H1 (cell line): ENCODE results near the gene GBE1. TPM values are rescaled to one million over a fixed set of nuclear protein-coding genes. Genes with fewer than 3 reads are reported as not detected.

ENCODE experiments used
- CTCF ChIA-PET: fragments of 300-600 bp; sonication (Branson Sonifier 250); formaldehyde crosslinking; loops from one replicate; lab custom pipeline; 2021; ENCODE audit not compliant: partially characterized antibody; lab: Charles Lee
- POLR2A ChIA-PET: fragments of 300-600 bp; sonication (Branson Sonifier 250); formaldehyde crosslinking; loops from one replicate; lab custom pipeline; 2021; ENCODE audit warnings: inconsistent platforms; ENCODE audit not compliant: partially characterized antibody; lab: Charles Lee
- DNase-seq, 2 experiments: peaks; one replicate each; pipeline versions ENCODE4 v3.0.0 to v3.0.0-alpha.2; 2010 to 2022; ENCODE audit warnings: low spot score in 2 of 2, low read depth in 1 of 2, mixed read lengths in 1 of 2
- FAIRE-seq: peaks from 2 replicates; lab custom pipeline; 2011; peaks lifted over from hg19 to GRCh38; lab: Jason Lieb, UNC
- H2AFZ ChIP-seq: 2 replicates; pipeline ENCODE4 v1.8.1; 2012; ENCODE audit warnings: low read length, inconsistent platforms
- H2AK5ac ChIP-seq: 2 replicates; pipeline ENCODE4 v1.6.1; 2013; ENCODE audit warnings: low read depth, low read length
- H2BK120ac ChIP-seq: replicated peaks from 2 replicates; pipeline ENCODE3; 2013; ENCODE audit warnings: low read depth, low read length, inconsistent platforms
- H2BK12ac ChIP-seq: 2 replicates; pipeline ENCODE4 v1.6.1; 2013; ENCODE audit warnings: low read depth, low read length
- H2BK15ac ChIP-seq: 2 replicates; pipeline ENCODE4 v1.6.1; 2013; ENCODE audit warnings: low read length
- H2BK20ac ChIP-seq: 2 replicates; pipeline ENCODE4 v1.6.1; 2013; ENCODE audit warnings: low read length
- H2BK5ac ChIP-seq: 2 replicates; pipeline ENCODE4 v1.6.1; 2013; ENCODE audit warnings: low read depth, low read length
- H3K14ac ChIP-seq: 2 replicates; pipeline ENCODE4 v1.6.1; 2013; ENCODE audit warnings: inconsistent platforms; ENCODE audit not compliant: insufficient read length
- H3K18ac ChIP-seq: 2 replicates; pipeline ENCODE4 v1.6.1; 2013; ENCODE audit warnings: low read length; ENCODE audit errors: extremely low read depth
- H3K23ac ChIP-seq: 2 replicates; pipeline ENCODE4 v1.6.1; 2013; ENCODE audit warnings: inconsistent platforms; ENCODE audit not compliant: insufficient read length
- H3K23me2 ChIP-seq: 2 replicates; pipeline ENCODE4 v1.6.1; 2013; ENCODE audit warnings: low read depth, low read length
- H3K27ac ChIP-seq: 2 replicates; pipeline ENCODE4 v1.6.1; 2011; ENCODE audit warnings: low read depth, low read length, inconsistent platforms
- H3K27me3 ChIP-seq, 4 experiments: replicated peaks in 1 of 4; 1 replicate in 1 of 4; 2 replicates in 3 of 4; pipeline versions ENCODE4 v1.6.1 to v1.8.1; 2011 to 2013; ENCODE audit warnings: low read length in 3 of 4, mild to moderate bottlenecking in 3 of 4, inconsistent platforms in 2 of 4, mixed read lengths in 2 of 4, moderate library complexity in 1 of 4; ENCODE audit not compliant: control insufficient read depth in 3 of 4, insufficient read depth in 3 of 4; ENCODE audit errors: extremely low read depth in 1 of 4
- H3K36me3 ChIP-seq, 4 experiments: 2 replicates each; pipeline versions ENCODE4 v1.6.1 to v1.8.1; 2011 to 2013; ENCODE audit warnings: mild to moderate bottlenecking in 4 of 4, low read length in 3 of 4, moderate library complexity in 2 of 4, control low read depth in 1 of 4, inconsistent platforms in 1 of 4; ENCODE audit not compliant: insufficient read depth in 4 of 4, control insufficient read depth in 2 of 4
- H3K4ac ChIP-seq: replicated peaks from 2 replicates; pipeline ENCODE3; 2013; ENCODE audit warnings: low read length, low read depth, mixed read lengths, inconsistent platforms; ENCODE audit not compliant: insufficient read length
- H3K4me1 ChIP-seq, 4 experiments: replicated peaks in 1 of 4; 1 replicate in 1 of 4; 2 replicates in 3 of 4; pipeline versions ENCODE4 v1.6.1 to v1.8.1; 2011 to 2013; ENCODE audit warnings: low read length in 3 of 4, inconsistent platforms in 2 of 4, mixed read lengths in 1 of 4; ENCODE audit not compliant: insufficient read depth in 4 of 4, control insufficient read depth in 3 of 4
- H3K4me2 ChIP-seq, 2 experiments: 2 replicates each; pipeline versions ENCODE4 v1.6.1 to v1.8.1; 2011 to 2013; ENCODE audit warnings: low read depth in 2 of 2, low read length in 2 of 2, control low read depth in 1 of 2, inconsistent platforms in 1 of 2, mild to moderate bottlenecking in 1 of 2; ENCODE audit not compliant: insufficient read depth in 1 of 2
- H3K4me3 ChIP-seq, 4 experiments: fragments of 200-600, 300-600 bp in 1 of 4; sonication (generic), shearing (Covaris generic), sonication (Bioruptor Twin) in 1 of 4; 2 replicates each; pipeline versions ENCODE4 v1.5.1 to v1.8.1; 2011 to 2016; ENCODE audit warnings: low read length in 4 of 4, low read depth in 3 of 4, control low read depth in 2 of 4, inconsistent platforms in 2 of 4, mild to moderate bottlenecking in 2 of 4, mixed read lengths in 1 of 4, moderate library complexity in 1 of 4; ENCODE audit not compliant: insufficient read depth in 2 of 4; ENCODE audit errors: extremely low read depth in 1 of 4
- H3K56ac ChIP-seq: replicated peaks from 2 replicates; pipeline ENCODE3; 2013; ENCODE audit warnings: low read depth, mild to moderate bottlenecking, mixed read lengths, low read length, inconsistent platforms; ENCODE audit not compliant: insufficient read length
- H3K79me1 ChIP-seq: 2 replicates; pipeline ENCODE4 v1.6.1; 2013; ENCODE audit warnings: low read depth, low read length, control low read depth
- H3K79me2 ChIP-seq, 2 experiments: 2 replicates each; pipeline versions ENCODE4 v1.6.1 to v1.8.1; 2012 to 2013; ENCODE audit warnings: low read length in 2 of 2, mild to moderate bottlenecking in 2 of 2, inconsistent platforms in 1 of 2; ENCODE audit not compliant: insufficient read depth in 2 of 2, control insufficient read depth in 1 of 2
- H3K9ac ChIP-seq, 4 experiments: replicated peaks in 1 of 4; 1 replicate in 1 of 4; 2 replicates in 3 of 4; pipeline versions ENCODE4 v1.6.1 to v1.8.1; 2011 to 2013; ENCODE audit warnings: low read depth in 3 of 4, low read length in 3 of 4, control low read depth in 2 of 4, mild to moderate bottlenecking in 2 of 4, moderate library complexity in 2 of 4, inconsistent platforms in 1 of 4; ENCODE audit errors: extremely low read depth in 1 of 4
- H3K9me3 ChIP-seq, 2 experiments: 2 replicates each; pipeline versions ENCODE4 v1.6.1 to v1.8.1; 2012 to 2013; ENCODE audit warnings: mild to moderate bottlenecking in 2 of 2, moderate library complexity in 2 of 2, control low read depth in 1 of 2, inconsistent platforms in 1 of 2, low read depth in 1 of 2, low read length in 1 of 2, mixed read lengths in 1 of 2; ENCODE audit not compliant: insufficient read depth in 2 of 2
- H4K20me1 ChIP-seq, 2 experiments: replicated peaks in 1 of 2; 2 replicates each; pipeline versions ENCODE3 to v1.8.1; 2011 to 2013; ENCODE audit warnings: inconsistent platforms in 2 of 2, low read length in 2 of 2, mild to moderate bottlenecking in 1 of 2; ENCODE audit not compliant: insufficient read depth in 2 of 2, control insufficient read depth in 1 of 2
- H4K5ac ChIP-seq: 2 replicates; pipeline ENCODE4 v1.6.1; 2013; ENCODE audit warnings: low read length, low read depth, mixed read lengths, inconsistent platforms; ENCODE audit not compliant: insufficient read length
- H4K8ac ChIP-seq: 2 replicates; pipeline ENCODE4 v1.8.0; 2013; ENCODE audit warnings: mild to moderate bottlenecking, moderate library complexity, low read length, inconsistent platforms; ENCODE audit not compliant: insufficient read depth; ENCODE audit errors: extremely low read depth
- H4K91ac ChIP-seq: replicated peaks from 2 replicates; pipeline ENCODE3; 2013; ENCODE audit warnings: low read length, mixed read lengths, inconsistent platforms; ENCODE audit not compliant: insufficient read length
- EP300 ChIP-seq, 2 experiments: IDR thresholded peaks; 1 replicate in 1 of 2; 2 replicates in 1 of 2; pipeline ENCODE4 v1.6.1; 2011 to 2012; ENCODE audit warnings: low read depth in 2 of 2, low read length in 2 of 2, mild to moderate bottlenecking in 2 of 2, borderline replicate concordance in 1 of 2, inconsistent platforms in 1 of 2, moderate library complexity in 1 of 2
- EZH2 ChIP-seq: fragments of 200-600 bp; sonication (generic); IDR thresholded peaks from 2 replicates; pipeline ENCODE4 v1.7.1; 2012; ENCODE audit warnings: low read depth, mild to moderate bottlenecking, moderate library complexity, low read length, inconsistent platforms; ENCODE audit not compliant: severe bottlenecking
- GABPA ChIP-seq: IDR thresholded peaks from 2 replicates; pipeline ENCODE4 v1.6.1; 2011; ENCODE audit warnings: mild to moderate bottlenecking, low read length, moderate library complexity, borderline replicate concordance; ENCODE audit not compliant: insufficient read depth
- KDM5A ChIP-seq: fragments of 200-600 bp; IDR thresholded peaks from 2 replicates; pipeline ENCODE4 v1.7.1; 2012; ENCODE audit warnings: mild to moderate bottlenecking, low read length, inconsistent platforms, mixed read lengths
- PHF8 ChIP-seq: fragments of 200-600 bp; sonication (generic); conservative IDR thresholded peaks from 2 replicates; pipeline ENCODE4 v1.7.1; 2012; ENCODE audit warnings: low read depth, mild to moderate bottlenecking, inconsistent platforms, low read length, moderate library complexity
- RAD21 ChIP-seq, 2 experiments: IDR thresholded peaks in 1 of 2; conservative IDR thresholded peaks in 1 of 2; 2 replicates each; pipeline ENCODE4 v1.6.1; 2011; ENCODE audit warnings: low read depth in 2 of 2, low read length in 2 of 2, improper control_type of control experiment in 1 of 2, inconsistent platforms in 1 of 2, mild to moderate bottlenecking in 1 of 2, moderate library complexity in 1 of 2
- RNF2 ChIP-seq: fragments of 200-900, 300-1000 bp; sonication (generic); IDR thresholded peaks from 2 replicates; pipeline ENCODE4 v1.7.1; 2016; ENCODE audit warnings: borderline replicate concordance, low read depth, mild to moderate bottlenecking, antibody characterized with exemption, low read length; ENCODE audit not compliant: poor library complexity, severe bottlenecking; ENCODE audit errors: missing control alignments
- SIX5 ChIP-seq: IDR thresholded peaks from 2 replicates; pipeline ENCODE4 v1.6.1; 2011; ENCODE audit warnings: mild to moderate bottlenecking, low read depth, low read length
- SP4 ChIP-seq: IDR thresholded peaks from 2 replicates; pipeline ENCODE4 v1.6.1; 2012; ENCODE audit warnings: low read length, inconsistent platforms
- SUZ12 ChIP-seq: fragments of 200-600 bp; sonication (generic); IDR thresholded peaks from 2 replicates; pipeline ENCODE4 v1.6.1; 2012; ENCODE audit warnings: mild to moderate bottlenecking, inconsistent platforms, low read length, moderate library complexity, mixed read lengths
- USF2 ChIP-seq: IDR thresholded peaks from 2 replicates; pipeline ENCODE4 v1.6.1; 2011; ENCODE audit warnings: low read length, improper control_type of control experiment
- YY1 ChIP-seq: IDR thresholded peaks from 2 replicates; pipeline ENCODE4 v1.6.1; 2011; ENCODE audit warnings: low read depth, mild to moderate bottlenecking, low read length
- WGBS, 2 experiments: shearing (Covaris generic) in 1 of 2; methylation state at CpG; one replicate each; pipeline versions ENCODE4 v1.1.6 to v1.1.7; 2013 to 2015; ENCODE audit warnings: low lambda C conversion rate in 2 of 2, mixed read lengths in 2 of 2, inconsistent platforms in 1 of 2, low coverage in 1 of 2, missing lambda C conversion rate in 1 of 2; ENCODE audit not compliant: insufficient replicate concordance in 2 of 2, insufficient coverage in 1 of 2, insufficient read length in 1 of 2; ENCODE audit errors: extremely low coverage in 1 of 2, missing lambda C conversion rate in 1 of 2; 5-methylcytosine and 5-hydroxymethylcytosine counted together
- polyA plus RNA-seq, 7 experiments: library from polyadenylated mRNA; depleted of rRNA in 3 of 7; stranded (reverse) in 5 of 7; unstranded in 2 of 7; fragments of >200 nt in 5 of 7; fragments of 200-250 nt in 2 of 7; gene quantifications; 1 replicate in 5 of 7; 2 replicates in 1 of 7; 4 replicates in 1 of 7; pipeline versions ENCODE4 v1.2.1 to v1.2.3, GENCODE V29; 2011 to 2013; ENCODE audit warnings: missing spikeins in 2 of 7, mixed read lengths in 2 of 7
- total RNA-seq: library from RNA; stranded (reverse); fragmentation: NEBNext Ultra II Directional; extraction: Animal tissue kit (Norgen Biotek cat#: 25700); gene quantifications from 2 replicates; pipeline ENCODE4 v1.2.1, GENCODE V29; 2021

GBE1 gene
- total and polyA plus RNA-seq, 2 of the 8 experiments (the other 6 are each of a cell fraction or from before 2014, with no cell fraction given): 3.3 to 7.3 TPM

DNA sequence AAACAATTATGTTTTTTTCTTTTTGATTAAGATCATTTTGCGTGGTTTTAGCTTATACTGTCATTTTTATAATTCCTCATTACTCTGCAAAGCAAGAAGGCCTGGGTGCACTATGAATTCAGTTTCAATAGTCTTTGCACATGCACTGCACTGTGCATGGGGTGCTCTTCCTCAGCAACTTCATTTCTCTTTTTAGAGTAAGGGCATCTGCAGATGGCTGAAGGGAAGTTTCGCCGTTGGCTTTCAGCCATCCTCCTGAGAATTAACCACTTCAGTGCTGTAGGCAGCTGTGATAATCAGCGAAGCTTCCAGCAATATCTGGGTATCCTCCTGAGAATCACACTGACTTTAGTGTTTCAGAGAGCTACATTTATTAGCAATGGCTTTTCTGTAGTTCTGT is 284.8 kb downstream of the GBE1 start:
- Histone ChIP-seq H3K9me3 (no peaks in the 10 kb centered on the region), H3K4me3 (no peak overlapping the region), H3K79me1 (no peaks in the 10 kb centered on the region), H4K8ac (no peak overlapping the region), H2BK20ac (no peak overlapping the region), H4K91ac (no peak overlapping the region), H3K4me2 (no peak overlapping the region), H3K9ac (no peak overlapping the region), H4K20me1 (no peaks in the 10 kb centered on the region), H2AFZ (no peak overlapping the region), H3K23me2 (no peaks in the 10 kb centered on the region), H3K27me3 (no peaks in the 10 kb centered on the region), H2AK5ac (no peak overlapping the region), H3K56ac (no peak overlapping the region), H3K36me3 (no peaks in the 10 kb centered on the region), H2BK120ac (no peak overlapping the region), H3K18ac (no peak overlapping the region), H4K5ac (no peak overlapping the region), H3K4ac (no peak overlapping the region), H2BK5ac (no peak overlapping the region), H2BK15ac (no peak overlapping the region), H3K23ac (no peak overlapping the region), H3K27ac (no peak overlapping the region), H3K79me2 (no peaks in the 10 kb centered on the region), H3K14ac (no peak overlapping the region), H2BK12ac (no peak overlapping the region), H3K4me1 (peaks cover 0 to 3% (median 0%) of the 10 kb centered on the region in 4 experiments; a peak in 2 of 7 replicates)
- FAIRE-seq (no peak), DNase-seq (no peak)
- ChIA-PET POLR2A (no interaction called here), CTCF (interaction anchor here (1.0 to 3.5 kb wide), 4 partner anchors 12 to 167 kb away, joined by 3 to 18 read pairs (median 4); no protein-coding TSS in a partner anchor)
- WGBS, 2 experiments: 89% methylated on average over 4 of the region's 4 CpGs; no CpG with 5 or more reads in 1 of the 2 experiments
- TF ChIP-seq USF2 (no peak), EZH2 (no peak), PHF8 (no peak), SP4 (no peak), GABPA (no peak), RAD21 (IDR thresholded peaks at IDR 0.05 in 1 of 2, conservative IDR thresholded peaks at IDR 0.05 in 1 of 2; ENCODE audit: low read depth in 2 of 2, low read length in 2 of 2) (no peak), KDM5A (no peak), EP300 (IDR thresholded peaks at IDR 0.05; ENCODE audit: borderline replicate concordance in 1 of 2, low read depth in 2 of 2, low read length in 2 of 2) (no peak), SIX5 (no peak), SUZ12 (no peak), YY1 (no peak), RNF2 (no peak)
